Activated B cell treated with CpG ODN at 0.5 μM for 24 hours (primary cell): ENCODE results near the gene SLAIN1. TPM values are rescaled to one million over a fixed set of nuclear protein-coding genes. Genes with fewer than 3 reads are reported as not detected.

ENCODE experiments used
- ATAC-seq: fragments of 200-7000 bp; cut with Tn5 transposase; one replicate; pipeline ENCODE4 v1.10.0; 2021; ENCODE audit warnings: low read depth, mild to moderate bottlenecking, moderate library complexity
- CTCF ChIA-PET: fragments of 350-600 bp; sonication (Branson Sonifier 250); formaldehyde crosslinking; loops from one replicate; lab custom pipeline; 2021; ENCODE audit warnings: antibody characterized with exemption; lab: Charles Lee
- POLR2A ChIA-PET: fragments of 350-600 bp; sonication (Branson Sonifier 250); formaldehyde crosslinking; loops from one replicate; lab custom pipeline; 2021; ENCODE audit warnings: antibody characterized with exemption; lab: Charles Lee
- DNase-seq: peaks from one replicate; pipeline ENCODE4 v3.0.0; 2022
- H3K27ac Mint-ChIP-seq: one replicate; pipeline ENCODE4 v1.8.0; 2020; ENCODE audit warnings: mixed read lengths
- H3K27me3 Mint-ChIP-seq: one replicate; pipeline ENCODE4 v1.8.0; 2021; ENCODE audit warnings: mixed read lengths
- H3K36me3 Mint-ChIP-seq: one replicate; pipeline ENCODE4 v1.8.0; 2021; ENCODE audit warnings: low read depth, mixed read lengths
- H3K4me1 Mint-ChIP-seq: one replicate; pipeline ENCODE4 v1.8.0; 2021; ENCODE audit warnings: mixed read lengths
- H3K4me3 Mint-ChIP-seq: one replicate; pipeline ENCODE4 v1.8.0; 2020; ENCODE audit warnings: mild to moderate bottlenecking, mixed read lengths
- H3K9me3 Mint-ChIP-seq: one replicate; pipeline ENCODE4 v1.8.0; 2020; ENCODE audit warnings: mixed read lengths
- intact Hi-C: fragments of 100-400 bp; cut with micrococcal nuclease; formaldehyde crosslinking; loops from one replicate; pipeline ENCODE4 v1.15.1; 2024
- total RNA-seq: library from RNA; stranded (reverse); gene quantifications from 2 replicates; pipeline ENCODE4 v1.2.3, GENCODE V29; 2022
- TF ChIP-seq, protein P1 (sequence below): fragments of 200-600 bp; IDR thresholded peaks from one replicate; pipeline ENCODE4 v1.8.0; 2022; ENCODE audit warnings: antibody characterized with exemption, mild to moderate bottlenecking

The SLAIN1 gene
- total RNA-seq, 1 donor from 2014 or later: 16.2 TPM

DNA sequence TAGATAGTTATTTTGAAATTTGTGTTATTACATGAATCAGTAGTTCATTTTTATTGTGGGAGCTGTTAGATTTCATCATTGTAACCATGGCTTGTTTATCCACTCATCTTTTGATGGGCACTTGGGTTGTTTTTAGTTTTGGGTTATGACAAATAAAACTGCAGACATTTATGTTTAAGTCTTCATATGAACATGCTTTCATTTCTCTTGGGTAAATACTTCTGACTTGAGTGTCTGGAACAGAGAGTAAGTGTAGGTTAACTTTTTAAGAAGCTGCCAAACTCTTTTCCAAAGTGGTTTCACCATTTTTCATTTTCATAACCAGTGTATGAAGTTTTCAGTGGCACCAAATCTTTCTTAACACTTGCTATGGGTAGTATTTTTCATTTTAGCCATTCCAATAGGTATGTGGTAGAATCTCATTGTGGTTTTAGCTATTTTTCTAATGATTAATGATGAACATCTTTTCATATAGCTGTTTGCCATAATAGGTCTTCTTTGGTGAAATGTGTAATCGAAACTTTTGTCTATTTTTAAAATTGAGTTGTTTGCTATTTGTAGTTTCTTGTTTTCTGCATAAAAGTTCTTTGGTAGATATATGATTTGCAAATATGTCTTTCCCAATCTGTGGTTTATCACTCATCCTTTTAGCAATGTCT lies 17.9 kb downstream of the SLAIN1 start:
- Mint-ChIP-seq H3K4me1 (peaks cover 22% of the 10 kb centered on the region), H3K36me3 (peaks cover 10% of the 10 kb centered on the region), H3K9me3 (peaks cover 5% of the 10 kb centered on the region), H3K27me3 (no peaks in the 10 kb centered on the region), H3K4me3 (no peak overlapping the region), H3K27ac (no peak overlapping the region)
- TF ChIP-seq, protein P1, sequence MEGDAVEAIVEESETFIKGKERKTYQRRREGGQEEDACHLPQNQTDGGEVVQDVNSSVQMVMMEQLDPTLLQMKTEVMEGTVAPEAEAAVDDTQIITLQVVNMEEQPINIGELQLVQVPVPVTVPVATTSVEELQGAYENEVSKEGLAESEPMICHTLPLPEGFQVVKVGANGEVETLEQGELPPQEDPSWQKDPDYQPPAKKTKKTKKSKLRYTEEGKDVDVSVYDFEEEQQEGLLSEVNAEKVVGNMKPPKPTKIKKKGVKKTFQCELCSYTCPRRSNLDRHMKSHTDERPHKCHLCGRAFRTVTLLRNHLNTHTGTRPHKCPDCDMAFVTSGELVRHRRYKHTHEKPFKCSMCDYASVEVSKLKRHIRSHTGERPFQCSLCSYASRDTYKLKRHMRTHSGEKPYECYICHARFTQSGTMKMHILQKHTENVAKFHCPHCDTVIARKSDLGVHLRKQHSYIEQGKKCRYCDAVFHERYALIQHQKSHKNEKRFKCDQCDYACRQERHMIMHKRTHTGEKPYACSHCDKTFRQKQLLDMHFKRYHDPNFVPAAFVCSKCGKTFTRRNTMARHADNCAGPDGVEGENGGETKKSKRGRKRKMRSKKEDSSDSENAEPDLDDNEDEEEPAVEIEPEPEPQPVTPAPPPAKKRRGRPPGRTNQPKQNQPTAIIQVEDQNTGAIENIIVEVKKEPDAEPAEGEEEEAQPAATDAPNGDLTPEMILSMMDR: no peak
- intact Hi-C loops: loop anchor here (2.0 kb wide), 1 partner anchor 17 kb away; no protein-coding TSS in a partner anchor
- POLR2A ChIA-PET: no interaction called here
- no peak for ATAC-seq
- no peak for DNase-seq
- CTCF ChIA-PET: interaction anchor here (1.3 kb wide), 1 partner anchor 111 kb away, joined by 3 read pairs; no protein-coding TSS in a partner anchor

DNA sequence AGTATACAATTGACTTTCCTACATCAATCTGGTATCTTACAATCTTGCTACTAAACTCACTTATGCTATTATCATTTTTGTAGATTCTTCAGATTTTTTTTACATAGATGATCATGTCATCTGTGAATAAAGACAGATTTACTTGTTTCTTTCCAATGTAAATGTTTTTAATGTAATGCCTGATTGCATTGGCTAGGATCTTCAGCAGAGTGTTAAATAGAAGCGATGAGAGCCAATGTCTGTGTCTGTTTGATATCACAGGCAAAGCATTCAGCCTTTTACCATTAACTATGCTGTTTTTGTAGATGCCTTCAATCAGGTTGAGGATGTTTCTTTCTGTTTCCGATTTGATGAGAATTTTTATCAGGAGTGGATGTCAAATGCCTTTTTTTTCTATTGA lies 19.2 kb downstream of the SLAIN1 start:
- CTCF ChIA-PET: interaction anchor here (0.7 kb wide), 1 partner anchor 8 kb away, joined by 3 read pairs; no protein-coding TSS in a partner anchor
- TF ChIP-seq, protein P1: no peak
- H3K4me1 Mint-ChIP-seq: peaks cover 22% of the 10 kb centered on the region
- ATAC-seq: no peak
- H3K9me3 Mint-ChIP-seq: peaks cover 5% of the 10 kb centered on the region
- DNase-seq: no peak
- H3K27me3 Mint-ChIP-seq: no peaks in the 10 kb centered on the region
- H3K36me3 Mint-ChIP-seq: peaks cover 21% of the 10 kb centered on the region
- intact Hi-C loops: no loop called here
- POLR2A ChIA-PET: no interaction called here
- H3K27ac Mint-ChIP-seq: no peak overlapping the region
- H3K4me3 Mint-ChIP-seq: no peak overlapping the region

- DNase-seq: no peak
- no peaks in the 10 kb centered on the region for H3K9me3 Mint-ChIP-seq
- ATAC-seq: no peak
- CTCF ChIA-PET: no interaction called here
- intact Hi-C loops: no loop called here
- peaks cover 27% of the 10 kb centered on the region for H3K36me3 Mint-ChIP-seq
- TF ChIP-seq, protein P1: no peak
- H3K4me3 Mint-ChIP-seq: no peak overlapping the region
- no peak overlapping the region for H3K27ac Mint-ChIP-seq
- POLR2A ChIA-PET: no interaction called here
- peaks cover 22% of the 10 kb centered on the region for H3K4me1 Mint-ChIP-seq
- no peaks in the 10 kb centered on the region for H3K27me3 Mint-ChIP-seq
Measured at GRCh38 chr13:77717508-77717907, 20.0 kb downstream of the SLAIN1 start.

DNA sequence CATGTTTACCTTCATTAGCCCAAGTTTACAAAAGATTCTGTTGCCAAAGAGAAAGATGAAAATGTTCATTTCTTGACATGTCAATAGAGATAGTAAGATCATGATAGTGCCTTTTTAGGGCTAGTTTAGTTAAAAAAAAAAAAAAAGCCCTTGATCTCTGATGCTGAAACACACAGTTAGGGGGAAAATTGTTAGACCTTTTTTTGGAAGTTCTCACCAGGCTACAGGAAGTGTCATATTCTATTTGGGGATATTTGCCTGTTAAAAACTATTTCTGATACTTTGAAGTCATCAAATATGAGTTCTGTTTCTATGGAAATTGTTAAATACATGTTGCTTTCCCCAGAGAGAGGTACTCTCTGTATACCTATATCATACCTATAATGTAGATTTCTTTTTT lies 21.6 kb downstream of the SLAIN1 start:
- Mint-ChIP-seq H3K36me3 (peaks cover 39% of the 10 kb centered on the region), H3K27ac (no peak overlapping the region), H3K4me3 (no peak overlapping the region), H3K9me3 (no peaks in the 10 kb centered on the region), H3K4me1 (peaks cover 22% of the 10 kb centered on the region), H3K27me3 (no peaks in the 10 kb centered on the region)
- TF ChIP-seq, protein P1: no peak
- ChIA-PET POLR2A (no interaction called here), CTCF (no interaction called here)
- ATAC-seq (no peak), DNase-seq (no peak)
- intact Hi-C loops: no loop called here

- Mint-ChIP-seq H3K27me3 (no peaks in the 10 kb centered on the region), H3K4me3 (no peak overlapping the region), H3K27ac (peak overlapping the region; percentile 43), H3K4me1 (peaks cover 26% of the 10 kb centered on the region), H3K36me3 (peaks cover 52% of the 10 kb centered on the region), H3K9me3 (no peaks in the 10 kb centered on the region)
- TF ChIP-seq, protein P1: no peak
- intact Hi-C loops: no loop called here
- ChIA-PET CTCF (no interaction called here), POLR2A (no interaction called here)
- ATAC-seq (no peak), DNase-seq (no peak)
Measured at GRCh38 chr13:77720988-77721387, 23.5 kb downstream of the SLAIN1 start.
